ENCODE results near the gene PKP4.
A peak's percentile ranks its signal among the peaks of the same experiment; 100 is the strongest.
"Not testable (repeated sequence)": the region's sequence is repeated elsewhere in the genome, so short reads cannot be mapped to it uniquely, and the experiment has no call there.

PKP4 gene

GRCh38 chr2:158677542-158677941 lies 220.8 kb downstream of the PKP4 start:
- no peak for DNase-seq

GRCh38 chr2:158681816-158682215 lies 225.1 kb downstream of the PKP4 start:
- DNase-seq, result no peak

- DNase-seq, result no peak
Observed at GRCh38 chr2:158685646-158686045, 228.9 kb downstream of the PKP4 start.

- peak; percentile 26 for DNase-seq
Observed at GRCh38 chr2:158686210-158686691, 229.5 kb downstream of the PKP4 start.

GRCh38 chr2:158687315-158687714 lies 230.6 kb downstream of the PKP4 start:
- no peak for DNase-seq

- DNase-seq, result no peak
Observed at GRCh38 chr2:158688721-158689120, 232.0 kb downstream of the PKP4 start.

GRCh38 chr2:158689391-158689790 lies 232.6 kb downstream of the PKP4 start:
- no peak for DNase-seq

- no peak for DNase-seq
Observed at GRCh38 chr2:158690823-158691222, 234.1 kb downstream of the PKP4 start.

GRCh38 chr2:158691619-158692018 lies 234.9 kb downstream of the PKP4 start:
- DNase-seq, result no peak

- DNase-seq, result no peak
Observed at GRCh38 chr2:158692372-158693103, 235.8 kb downstream of the PKP4 start.

GRCh38 chr2:158693476-158693875 lies 236.7 kb downstream of the PKP4 start:
- DNase-seq, result no peak

- no peak for DNase-seq
Observed at GRCh38 chr2:158695305-158695704, 238.6 kb downstream of the PKP4 start.

- not testable (repeated sequence) for DNase-seq
Observed at GRCh38 chr2:158695744-158696143, 239.0 kb downstream of the PKP4 start.

- no peak for DNase-seq
Observed at GRCh38 chr2:158699323-158699722, 242.6 kb downstream of the PKP4 start.

- no peak for DNase-seq
Observed at GRCh38 chr2:158701101-158701500, 244.3 kb downstream of the PKP4 start.

- DNase-seq, result no peak
Observed at GRCh38 chr2:158702740-158703139, 246.0 kb downstream of the PKP4 start.

GRCh38 chr2:158704724-158705465 lies 248.1 kb downstream of the PKP4 start:
- DNase-seq, result not testable (repeated sequence)

- DNase-seq, result no peak
Observed at GRCh38 chr2:158712791-158713522, 256.2 kb downstream of the PKP4 start.

- DNase-seq, result no peak
Observed at GRCh38 chr2:158713523-158714138, 256.9 kb downstream of the PKP4 start.

- DNase-seq, result no peak
Observed at GRCh38 chr2:158714420-158714819, 257.7 kb downstream of the PKP4 start.

GRCh38 chr2:158715357-158715756 lies 258.6 kb downstream of the PKP4 start:
- DNase-seq, result no peak

- DNase-seq, result no peak
Observed at GRCh38 chr2:158716121-158716791, 259.5 kb downstream of the PKP4 start.

Measured in right kidney (tissue), 1 donor.